ENCODE measurements around the gene GCNT1. TPM values are rescaled to one million over a fixed set of nuclear protein-coding genes. Genes with fewer than 3 reads are reported as not detected.

The GCNT1 gene
- total and polyA plus RNA-seq, 5 donors from 2014 or later: 4.5 to 12.7 (median 10.4) TPM

GRCh38 chr9:76445976-76446375, 13.0 kb upstream of the GCNT1 start:
- H3K27ac Mint-ChIP-seq: no peak overlapping the region
- Histone ChIP-seq H3K4me1 (ENCODE audit: control insufficient read depth, insufficient read depth, low read length, poor library complexity, severe bottlenecking) (peaks cover 25% of the 10 kb centered on the region), H3K36me3 (ENCODE audit: control insufficient read depth, insufficient read depth, low read length) (no peaks in the 10 kb centered on the region), H3K27me3 (ENCODE audit: control insufficient read depth, insufficient read depth, low read length) (no peaks in the 10 kb centered on the region), H3K4me3 (ENCODE audit: low read depth, low read length) (no peak overlapping the region), H3K9me3 (ENCODE audit: control insufficient read depth in 2 of 2, low read length in 2 of 2) (no peaks in the 10 kb centered on the region), H3K27ac (ENCODE audit: insufficient read depth, low read length, poor library complexity, severe bottlenecking) (no peak overlapping the region)
- H3K36me3 Mint-ChIP-seq: peaks cover 3% of the 10 kb centered on the region
- no peak for ATAC-seq (ENCODE audit: low read depth in 2 of 2)
- H3K4me3 Mint-ChIP-seq: peak overlapping the region in 1 of 4 donors; percentile 51
- no peaks in the 10 kb centered on the region for H3K27me3 Mint-ChIP-seq
- no peak for DNase-seq
- peaks cover 5 to 45% (median 29%) of the 10 kb centered on the region in 4 donors for H3K4me1 Mint-ChIP-seq
- H3K9me3 Mint-ChIP-seq: no peaks in the 10 kb centered on the region

GRCh38 chr9:76448501-76448900, 10.5 kb upstream of the GCNT1 start:
- no peaks in the 10 kb centered on the region for H3K36me3 Mint-ChIP-seq
- H3K9me3 Mint-ChIP-seq: no peaks in the 10 kb centered on the region
- H3K27me3 ChIP-seq (ENCODE audit: control insufficient read depth, insufficient read depth, low read length): no peaks in the 10 kb centered on the region
- no peak overlapping the region for H3K27ac ChIP-seq (ENCODE audit: insufficient read depth, low read length, poor library complexity, severe bottlenecking)
- no peak for DNase-seq
- no peak overlapping the region for H3K4me3 Mint-ChIP-seq
- H3K4me1 Mint-ChIP-seq: peaks cover 3 to 41% (median 18%) of the 10 kb centered on the region in 4 donors
- peaks cover 17% of the 10 kb centered on the region for H3K4me1 ChIP-seq (ENCODE audit: control insufficient read depth, insufficient read depth, low read length, poor library complexity, severe bottlenecking)
- no peak overlapping the region for H3K4me3 ChIP-seq (ENCODE audit: low read depth, low read length)
- no peak for ATAC-seq (ENCODE audit: low read depth in 2 of 2)
- no peaks in the 10 kb centered on the region for H3K36me3 ChIP-seq (ENCODE audit: control insufficient read depth, insufficient read depth, low read length)
- no peaks in the 10 kb centered on the region for H3K27me3 Mint-ChIP-seq
- H3K27ac Mint-ChIP-seq: peak overlapping the region in 1 of 3 donors; percentile 12
- no peaks in the 10 kb centered on the region for H3K9me3 ChIP-seq (ENCODE audit: control insufficient read depth in 2 of 2, low read length in 2 of 2)

GRCh38 chr9:76451234-76451633, 7.7 kb upstream of the GCNT1 start:
- H3K27ac ChIP-seq (ENCODE audit: insufficient read depth, low read length, poor library complexity, severe bottlenecking): no peak overlapping the region
- H3K4me1 ChIP-seq (ENCODE audit: control insufficient read depth, insufficient read depth, low read length, poor library complexity, severe bottlenecking): peaks cover 9% of the 10 kb centered on the region
- Mint-ChIP-seq H3K9me3 (no peaks in the 10 kb centered on the region), H3K27me3 (no peaks in the 10 kb centered on the region), H3K36me3 (no peaks in the 10 kb centered on the region), H3K4me3 (no peak overlapping the region), H3K27ac (no peak overlapping the region), H3K4me1 (peaks cover 2 to 27% (median 13%) of the 10 kb centered on the region in 4 donors)
- ATAC-seq (ENCODE audit: low read depth in 2 of 2) (no peak), DNase-seq (no peak)
- no peak overlapping the region for H3K4me3 ChIP-seq (ENCODE audit: low read depth, low read length)
- no peaks in the 10 kb centered on the region for H3K27me3 ChIP-seq (ENCODE audit: control insufficient read depth, insufficient read depth, low read length)
- H3K36me3 ChIP-seq (ENCODE audit: control insufficient read depth, insufficient read depth, low read length): no peaks in the 10 kb centered on the region
- H3K9me3 ChIP-seq (ENCODE audit: control insufficient read depth in 2 of 2, low read length in 2 of 2): no peaks in the 10 kb centered on the region

- Mint-ChIP-seq H3K9me3 (no peaks in the 10 kb centered on the region), H3K27ac (peak overlapping the region in 1 of 3 donors; percentile 37), H3K27me3 (no peaks in the 10 kb centered on the region)
Observed at GRCh38 chr9:76452839-76453238, 6.1 kb upstream of the GCNT1 start.

GRCh38 chr9:76453785-76454184, 5.2 kb upstream of the GCNT1 start:
- ATAC-seq (ENCODE audit: low read depth in 2 of 2): no peak
- H3K27me3 ChIP-seq (ENCODE audit: control insufficient read depth, insufficient read depth, low read length): no peaks in the 10 kb centered on the region
- H3K27ac Mint-ChIP-seq: peak overlapping the region in 1 of 3 donors; percentile 37
- H3K4me3 Mint-ChIP-seq: peak overlapping the region in 1 of 4 donors; percentile 26
- no peak overlapping the region for H3K27ac ChIP-seq (ENCODE audit: insufficient read depth, low read length, poor library complexity, severe bottlenecking)
- H3K9me3 Mint-ChIP-seq: no peaks in the 10 kb centered on the region
- H3K27me3 Mint-ChIP-seq: no peaks in the 10 kb centered on the region
- H3K4me1 Mint-ChIP-seq: peaks cover 6 to 31% (median 13%) of the 10 kb centered on the region in 4 donors
- H3K36me3 Mint-ChIP-seq: no peaks in the 10 kb centered on the region
- no peaks in the 10 kb centered on the region for H3K9me3 ChIP-seq (ENCODE audit: control insufficient read depth in 2 of 2, low read length in 2 of 2)
- no peaks in the 10 kb centered on the region for H3K36me3 ChIP-seq (ENCODE audit: control insufficient read depth, insufficient read depth, low read length)
- peaks cover 12% of the 10 kb centered on the region for H3K4me1 ChIP-seq (ENCODE audit: control insufficient read depth, insufficient read depth, low read length, poor library complexity, severe bottlenecking)
- no peak overlapping the region for H3K4me3 ChIP-seq (ENCODE audit: low read depth, low read length)
- DNase-seq: no peak

More at GRCh38 chr9:76452839-76453238, 6.1 kb upstream of the GCNT1 start:
- Histone ChIP-seq H3K27me3 (ENCODE audit: control insufficient read depth, insufficient read depth, low read length) (no peaks in the 10 kb centered on the region), H3K4me3 (ENCODE audit: low read depth, low read length) (no peak overlapping the region), H3K4me1 (ENCODE audit: control insufficient read depth, insufficient read depth, low read length, poor library complexity, severe bottlenecking) (peaks cover 11% of the 10 kb centered on the region), H3K9me3 (ENCODE audit: control insufficient read depth in 2 of 2, low read length in 2 of 2) (no peaks in the 10 kb centered on the region), H3K36me3 (ENCODE audit: control insufficient read depth, insufficient read depth, low read length) (no peaks in the 10 kb centered on the region), H3K27ac (ENCODE audit: insufficient read depth, low read length, poor library complexity, severe bottlenecking) (no peak overlapping the region)
- DNase-seq (no peak), ATAC-seq (ENCODE audit: low read depth in 2 of 2) (no peak)
- Mint-ChIP-seq H3K36me3 (no peaks in the 10 kb centered on the region), H3K4me3 (peak overlapping the region in 1 of 4 donors; percentile 26), H3K4me1 (peaks cover 6 to 26% (median 11%) of the 10 kb centered on the region in 4 donors)

GRCh38 chr9:76454311-76454710, 4.7 kb upstream of the GCNT1 start:
- H3K9me3 Mint-ChIP-seq: no peaks in the 10 kb centered on the region
- no peaks in the 10 kb centered on the region for H3K27me3 ChIP-seq (ENCODE audit: control insufficient read depth, insufficient read depth, low read length)
- H3K27me3 Mint-ChIP-seq: no peaks in the 10 kb centered on the region
- H3K36me3 ChIP-seq (ENCODE audit: control insufficient read depth, insufficient read depth, low read length): no peaks in the 10 kb centered on the region
- H3K4me1 ChIP-seq (ENCODE audit: control insufficient read depth, insufficient read depth, low read length, poor library complexity, severe bottlenecking): peaks cover 13% of the 10 kb centered on the region
- no peaks in the 10 kb centered on the region for H3K9me3 ChIP-seq (ENCODE audit: control insufficient read depth in 2 of 2, low read length in 2 of 2)
- H3K4me1 Mint-ChIP-seq: peaks cover 6 to 31% (median 13%) of the 10 kb centered on the region in 4 donors
- DNase-seq: no peak
- no peaks in the 10 kb centered on the region for H3K36me3 Mint-ChIP-seq
- H3K27ac ChIP-seq (ENCODE audit: insufficient read depth, low read length, poor library complexity, severe bottlenecking): no peak overlapping the region
- ATAC-seq (ENCODE audit: low read depth in 2 of 2): no peak
- no peak overlapping the region for H3K4me3 ChIP-seq (ENCODE audit: low read depth, low read length)
- H3K27ac Mint-ChIP-seq: no peak overlapping the region
- H3K4me3 Mint-ChIP-seq: no peak overlapping the region

GRCh38 chr9:76456202-76456926, 2.6 kb upstream of the GCNT1 start:
- Mint-ChIP-seq H3K9me3 (no peaks in the 10 kb centered on the region), H3K27ac (peak overlapping the region; percentile 39 to 83 (median 58))
- no peaks in the 10 kb centered on the region for H3K27me3 ChIP-seq (ENCODE audit: control insufficient read depth, insufficient read depth, low read length)

More at GRCh38 chr9:76456202-76456926, 2.6 kb upstream of the GCNT1 start:
- Histone ChIP-seq H3K4me3 (ENCODE audit: low read depth, low read length) (no peak overlapping the region), H3K9me3 (ENCODE audit: control insufficient read depth in 2 of 2, low read length in 2 of 2) (no peaks in the 10 kb centered on the region), H3K27ac (ENCODE audit: insufficient read depth, low read length, poor library complexity, severe bottlenecking) (peak overlapping the region; percentile 38), H3K36me3 (ENCODE audit: control insufficient read depth, insufficient read depth, low read length) (no peaks in the 10 kb centered on the region), H3K4me1 (ENCODE audit: control insufficient read depth, insufficient read depth, low read length, poor library complexity, severe bottlenecking) (peaks cover 29% of the 10 kb centered on the region)
- Mint-ChIP-seq H3K27me3 (no peaks in the 10 kb centered on the region), H3K4me3 (peak overlapping the region in 3 of 4 donors; percentile 1 to 56 (median 34)), H3K4me1 (peaks cover 17 to 43% (median 25%) of the 10 kb centered on the region in 4 donors), H3K36me3 (no peaks in the 10 kb centered on the region)
- ATAC-seq (ENCODE audit: low read depth in 2 of 2): peak; percentile 49 to 55
- DNase-seq: peak; percentile 8 to 86 (median 58)
